Measurements from ENCODE around the gene SRCAP.

DNA sequence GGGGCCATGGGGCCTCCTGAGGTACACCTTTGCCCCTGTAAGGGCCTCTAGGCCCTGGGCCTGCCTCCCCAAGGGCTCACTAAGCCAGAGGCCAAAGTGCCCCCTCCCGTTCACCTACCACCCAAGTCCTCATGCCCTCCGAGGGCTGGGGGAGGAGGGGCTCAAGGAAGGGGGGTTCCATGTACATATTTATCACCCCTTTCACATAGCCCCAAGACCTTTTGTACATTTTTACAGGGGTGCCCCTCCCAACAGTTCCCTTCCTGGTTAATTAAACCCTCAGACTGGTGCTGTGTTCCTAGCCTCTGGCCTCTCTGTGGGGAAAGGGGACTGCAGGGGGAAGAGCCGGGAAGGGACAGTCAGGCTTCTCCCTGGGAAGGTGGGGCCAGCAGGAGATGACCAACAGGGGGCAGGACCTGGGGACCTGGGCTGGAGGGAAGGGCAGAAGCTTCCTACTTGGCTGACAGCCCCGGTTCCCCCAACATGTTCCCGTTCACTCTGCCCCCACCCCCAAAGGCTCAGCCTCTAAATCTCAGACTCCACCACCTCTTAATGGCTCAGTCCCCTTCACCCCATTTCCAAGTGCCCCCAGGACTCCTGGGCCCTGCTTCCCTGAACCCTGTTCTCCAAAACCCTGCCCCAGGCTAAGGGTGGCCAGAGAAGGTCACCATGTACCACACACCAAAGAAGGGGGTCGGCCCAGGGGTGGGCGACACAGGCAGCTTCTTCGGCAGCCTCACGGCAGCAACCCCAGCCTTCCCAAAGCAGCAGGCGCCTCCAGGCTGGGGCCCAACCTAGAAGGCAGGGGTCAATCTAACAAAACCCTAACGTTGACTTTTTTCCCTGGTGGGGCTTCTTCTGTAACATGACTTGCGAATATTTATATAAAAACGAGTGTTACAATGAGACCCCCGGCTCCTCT lies 28.8 kb upstream of the SRCAP start:
- TF ChIP-seq CTCF (IDR thresholded peaks at IDR 0.05), result no peak
- TF ChIP-seq POLR2AphosphoS5 (IDR thresholded peaks at IDR 0.05), result no peak
- no peak for TF ChIP-seq POLR2A (IDR thresholded peaks at IDR 0.05; ENCODE audit: low read depth)
- no peak for TF ChIP-seq EP300 (IDR thresholded peaks at IDR 0.05)

All from esophagus muscularis mucosa (tissue), 4 donors.